Stimulated activated CD8-positive, alpha-beta memory T cell treated with anti-CD3 and anti-CD28 coated beads, Interleukin-15, amount 100 ng/mL, for 24 hours (primary cell): ENCODE data around the gene DNAJA3.
"Not testable (repeated sequence)": the region's sequence is repeated elsewhere in the genome, so short reads cannot be mapped to it uniquely, and the experiment has no call there.

ENCODE experiments used
- DNase-seq: peaks from one replicate; pipeline ENCODE4 v3.0.0-alpha.2; 2020; ENCODE audit warnings: low read depth

The DNAJA3 gene

GRCh38 chr16:4387781-4388180, 37.9 kb upstream of the DNAJA3 start:
- no peak for DNase-seq

GRCh38 chr16:4388271-4389021, 37.2 kb upstream of the DNAJA3 start:
- no peak for DNase-seq

- no peak for DNase-seq
Measured at GRCh38 chr16:4389051-4389955, 36.4 kb upstream of the DNAJA3 start.

GRCh38 chr16:4390266-4391260, 35.1 kb upstream of the DNAJA3 start:
- DNase-seq, result no peak

GRCh38 chr16:4391631-4392381, 33.9 kb upstream of the DNAJA3 start:
- DNase-seq, result no peak

GRCh38 chr16:4392382-4393239, 33.1 kb upstream of the DNAJA3 start:
- DNase-seq, result no peak

GRCh38 chr16:4393240-4393600, 32.4 kb upstream of the DNAJA3 start:
- DNase-seq, result no peak

GRCh38 chr16:4393850-4394249, 31.8 kb upstream of the DNAJA3 start:
- DNase-seq, result not testable (repeated sequence)

- DNase-seq, result no peak
Measured at GRCh38 chr16:4395055-4395726, 30.5 kb upstream of the DNAJA3 start.

GRCh38 chr16:4399001-4399730, 26.5 kb upstream of the DNAJA3 start:
- no peak for DNase-seq

- no peak for DNase-seq
Measured at GRCh38 chr16:4401094-4401501, 24.6 kb upstream of the DNAJA3 start.

GRCh38 chr16:4401510-4401909, 24.2 kb upstream of the DNAJA3 start:
- no peak for DNase-seq

GRCh38 chr16:4402439-4403132, 23.1 kb upstream of the DNAJA3 start:
- DNase-seq, result peak; percentile 54

- no peak for DNase-seq
Measured at GRCh38 chr16:4403133-4403949, 22.3 kb upstream of the DNAJA3 start.

- no peak for DNase-seq
Measured at GRCh38 chr16:4404247-4404966, 21.3 kb upstream of the DNAJA3 start.

- DNase-seq, result no peak
Measured at GRCh38 chr16:4404967-4405696, 20.5 kb upstream of the DNAJA3 start.
